B cell (primary cell): Measurements from ENCODE around the gene ABHD5.

Experiments
- EZH2 ChIP-seq: IDR thresholded peaks from 2 replicates; pipeline ENCODE4 v1.6.1; 2012; ENCODE audit warnings: borderline replicate concordance, low read depth, mild to moderate bottlenecking, moderate library complexity, low read length; ENCODE audit not compliant: insufficient read depth, poor library complexity, severe bottlenecking
- TF ChIP-seq, protein P1 (sequence below): fragments of 200-600 bp; IDR thresholded peaks from one replicate; pipeline ENCODE4 v1.8.0; 2022; ENCODE audit warnings: antibody characterized with exemption, mild to moderate bottlenecking

DNA sequence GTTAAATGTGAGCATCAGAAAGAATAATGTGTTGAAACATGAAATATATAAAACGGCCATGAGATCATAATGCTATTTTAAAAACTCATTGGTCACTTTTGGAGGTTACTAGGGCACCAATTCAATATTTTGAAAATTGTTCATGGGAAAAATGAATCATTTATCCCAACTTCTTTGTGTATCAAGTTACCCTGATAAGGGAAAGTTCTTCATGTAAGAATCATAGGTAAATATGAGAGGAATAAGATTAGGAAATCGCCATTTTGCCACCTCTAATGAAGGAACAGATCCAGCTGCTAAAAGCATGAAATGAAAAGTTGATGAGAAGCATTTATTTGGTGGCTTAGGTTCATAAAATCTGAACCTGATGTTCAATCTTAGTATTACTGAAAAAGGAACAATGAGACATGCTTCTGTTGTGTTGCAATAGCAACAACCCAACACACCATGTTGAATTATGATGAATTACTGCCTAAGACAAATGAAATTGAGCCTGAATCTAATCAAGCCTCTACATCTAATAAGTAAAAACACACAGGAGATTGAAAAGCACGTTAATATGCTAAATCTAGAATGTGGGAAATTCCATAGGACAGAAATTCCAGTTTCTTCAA lies 32.5 kb downstream of the ABHD5 start:
- TF ChIP-seq, protein P1, sequence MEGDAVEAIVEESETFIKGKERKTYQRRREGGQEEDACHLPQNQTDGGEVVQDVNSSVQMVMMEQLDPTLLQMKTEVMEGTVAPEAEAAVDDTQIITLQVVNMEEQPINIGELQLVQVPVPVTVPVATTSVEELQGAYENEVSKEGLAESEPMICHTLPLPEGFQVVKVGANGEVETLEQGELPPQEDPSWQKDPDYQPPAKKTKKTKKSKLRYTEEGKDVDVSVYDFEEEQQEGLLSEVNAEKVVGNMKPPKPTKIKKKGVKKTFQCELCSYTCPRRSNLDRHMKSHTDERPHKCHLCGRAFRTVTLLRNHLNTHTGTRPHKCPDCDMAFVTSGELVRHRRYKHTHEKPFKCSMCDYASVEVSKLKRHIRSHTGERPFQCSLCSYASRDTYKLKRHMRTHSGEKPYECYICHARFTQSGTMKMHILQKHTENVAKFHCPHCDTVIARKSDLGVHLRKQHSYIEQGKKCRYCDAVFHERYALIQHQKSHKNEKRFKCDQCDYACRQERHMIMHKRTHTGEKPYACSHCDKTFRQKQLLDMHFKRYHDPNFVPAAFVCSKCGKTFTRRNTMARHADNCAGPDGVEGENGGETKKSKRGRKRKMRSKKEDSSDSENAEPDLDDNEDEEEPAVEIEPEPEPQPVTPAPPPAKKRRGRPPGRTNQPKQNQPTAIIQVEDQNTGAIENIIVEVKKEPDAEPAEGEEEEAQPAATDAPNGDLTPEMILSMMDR = no peak
- no peak for TF ChIP-seq EZH2
